GM18909 (cell line): ENCODE data around the gene NET1.
"Not testable (repeated sequence)": the region's sequence is repeated elsewhere in the genome, so short reads cannot be mapped to it uniquely, and the experiment has no call there.

ENCODE experiments used
- ATAC-seq: cut with Tn5 transposase; IDR thresholded peaks from one replicate; pipeline ENCODE4 v1.9.1; 2021; ENCODE audit warnings: mild to moderate bottlenecking; ENCODE audit not compliant: unreplicated experiment, poor library complexity

Gene NET1

DNA sequence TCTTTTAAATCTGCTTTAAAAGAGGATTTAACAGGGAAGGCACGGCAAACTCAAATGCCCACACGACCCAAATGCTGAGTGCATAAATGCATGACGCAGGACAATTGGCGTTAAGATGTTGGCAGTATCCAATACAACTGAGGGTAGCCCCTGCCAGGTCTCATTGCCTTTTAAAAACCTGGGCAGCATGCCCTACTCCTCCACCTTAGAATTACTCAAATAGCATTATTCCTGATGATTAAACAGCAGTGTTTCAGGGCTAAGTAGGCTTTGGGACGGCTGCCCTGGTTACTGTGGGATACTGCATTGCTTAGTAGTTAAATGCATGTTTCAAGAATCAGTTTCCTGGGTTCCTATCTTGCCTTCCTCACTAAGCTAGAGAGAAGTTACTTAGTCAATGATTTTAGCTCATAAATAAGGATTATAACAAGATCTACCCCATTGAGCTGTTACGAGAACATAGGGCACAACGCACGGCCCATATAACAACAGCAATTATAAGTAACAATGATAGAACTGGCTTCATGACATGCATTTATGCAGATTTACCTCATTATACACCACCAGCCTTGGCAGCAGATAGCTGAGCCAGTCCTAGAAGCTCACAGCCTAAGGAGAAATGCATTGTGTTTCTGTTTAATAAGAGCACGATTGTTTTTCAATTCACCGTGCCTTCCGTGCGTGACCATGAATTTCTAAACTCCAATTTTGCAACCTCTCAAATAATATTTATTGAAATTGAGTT, 15.6 kb upstream of the NET1 start:
- ATAC-seq = no peak

DNA sequence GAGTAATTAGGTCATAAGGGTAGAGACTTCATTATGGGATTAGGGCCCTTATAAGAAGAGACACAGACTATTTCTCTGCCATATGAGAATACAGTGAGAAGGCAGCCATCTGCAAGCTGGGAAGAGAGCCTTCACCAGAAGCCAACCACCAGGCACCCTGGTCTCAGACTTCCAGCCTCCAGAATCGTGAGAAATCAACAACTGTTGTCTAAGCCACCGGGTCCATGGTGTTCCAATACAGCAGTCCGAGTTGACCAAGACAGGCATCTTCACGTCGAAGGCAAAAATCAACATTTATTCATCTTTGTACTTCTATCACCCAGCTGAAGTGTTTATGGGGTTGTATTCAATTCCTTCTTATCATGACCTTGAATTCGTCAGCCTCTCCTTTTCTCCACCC, 13.0 kb upstream of the NET1 start:
- no peak for ATAC-seq

DNA sequence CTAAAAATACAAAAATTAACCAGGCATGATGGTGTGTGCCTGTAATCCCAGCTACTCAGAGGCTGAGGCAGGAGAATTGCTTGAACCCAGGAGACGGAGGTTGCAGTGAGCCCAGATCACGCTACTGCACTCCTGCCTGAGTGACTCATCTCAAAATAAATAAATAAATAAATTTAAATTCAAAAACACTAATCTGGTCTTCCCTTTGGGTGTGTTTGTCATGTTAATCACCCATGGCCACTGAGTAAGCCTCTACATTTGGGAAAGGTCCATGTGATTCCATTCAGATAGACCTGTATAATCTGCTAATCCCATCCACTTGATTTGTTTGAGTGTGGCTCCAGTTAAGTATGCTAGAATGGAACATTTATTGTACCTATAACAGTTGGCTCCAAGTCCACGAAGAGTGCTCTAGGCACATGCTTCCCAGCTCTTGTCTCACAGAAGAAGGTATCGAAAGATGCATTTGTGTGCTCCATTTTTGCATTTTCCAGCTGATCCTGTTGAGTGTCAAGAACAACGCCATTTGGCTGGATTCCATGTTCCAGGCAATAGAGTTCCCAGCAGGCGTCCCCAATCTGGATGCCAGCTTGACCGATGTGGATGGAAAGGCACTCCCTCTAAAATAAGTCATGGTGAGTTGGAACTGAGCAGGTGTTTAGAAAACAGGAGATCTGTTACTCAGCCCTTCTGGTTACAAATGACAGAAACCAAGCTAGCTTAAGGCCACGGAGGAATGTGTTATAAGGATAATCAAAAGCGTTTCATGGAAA, 11.7 kb upstream of the NET1 start:
- no peak for ATAC-seq

DNA sequence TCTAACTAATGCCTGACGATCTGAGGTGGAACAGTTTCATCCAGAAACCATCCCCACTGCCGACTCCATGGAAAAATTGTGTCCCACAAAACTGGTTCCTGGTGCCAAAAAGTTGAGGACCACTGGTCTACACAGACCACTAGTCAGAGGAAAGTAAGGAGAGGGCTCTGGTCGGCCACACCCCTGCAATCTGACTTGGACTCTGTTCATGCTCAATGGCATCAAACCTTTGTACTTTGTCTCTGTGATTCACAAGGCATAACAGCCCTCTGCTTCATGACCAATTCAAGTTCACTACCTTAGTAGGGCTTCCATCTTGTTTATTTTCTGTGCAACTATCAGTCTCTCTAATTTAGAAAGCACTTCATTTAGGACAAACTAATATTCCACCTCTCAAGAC, 9.6 kb upstream of the NET1 start:
- no peak for ATAC-seq

DNA sequence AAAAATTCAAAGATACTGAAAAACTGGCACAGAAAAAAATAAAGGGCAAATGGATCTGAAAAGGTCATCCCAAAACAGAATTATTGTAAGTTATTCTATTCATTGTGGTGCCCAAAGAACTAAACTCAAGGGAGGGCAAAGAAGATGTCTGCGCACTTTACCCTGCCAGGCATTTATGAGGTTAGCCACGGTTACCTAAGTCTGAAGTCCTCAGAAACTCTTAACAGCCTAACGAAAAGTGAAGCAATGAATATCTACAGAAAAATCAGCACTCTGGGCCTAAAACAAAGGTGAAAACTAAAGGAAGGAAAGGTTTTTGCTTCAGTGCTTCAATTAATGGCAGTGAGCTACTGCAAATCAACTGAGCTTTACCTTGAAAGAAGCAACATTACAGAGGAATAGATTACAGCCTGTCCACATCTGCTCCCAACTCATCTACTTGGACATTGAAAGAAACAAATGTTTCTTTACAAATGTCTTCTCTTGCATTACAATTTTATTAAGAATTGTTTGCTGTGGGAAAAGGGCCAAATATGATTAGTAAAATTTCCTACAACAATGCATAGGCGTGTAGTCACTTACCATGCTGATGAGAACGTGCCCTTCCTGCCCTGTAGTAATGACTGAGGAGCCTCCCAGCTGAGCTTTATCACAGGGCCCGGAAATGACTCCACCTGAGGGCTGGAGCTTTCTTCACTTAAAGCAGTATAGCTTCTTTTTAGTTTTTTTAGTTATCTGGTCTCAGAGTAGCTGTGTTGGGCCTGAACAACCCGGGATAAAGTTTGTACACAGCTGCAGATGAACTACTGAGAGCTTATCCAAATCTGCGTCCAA, 7.9 kb upstream of the NET1 start, which contains the start of gene TUBAL3:
Gene TUBAL3, minus strand, starts transcription at position 621 of the 834 bp plus-strand sequence. Its CDS starts 36 bp downstream, at position 585.
- ATAC-seq = no peak

DNA sequence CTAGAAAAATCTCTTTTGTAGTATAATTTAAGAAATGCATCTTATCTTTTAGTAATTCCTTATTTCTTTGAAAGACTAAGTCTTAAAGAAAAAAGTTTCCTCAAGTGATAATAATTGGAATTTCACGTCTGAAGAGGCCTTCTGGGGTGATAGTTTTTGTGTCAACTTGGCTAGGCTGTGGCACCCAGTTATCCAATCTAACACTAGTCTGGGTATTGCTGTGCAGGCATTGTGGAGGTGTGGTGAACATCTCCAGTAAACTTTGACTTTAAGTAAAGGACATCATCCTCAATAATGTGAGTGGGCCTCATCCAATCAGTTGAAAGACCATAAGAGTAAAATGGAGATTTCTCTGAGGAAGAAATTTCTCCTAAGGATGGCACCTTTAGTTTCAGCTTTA, 5.4 kb upstream of the NET1 start:
- no peak for ATAC-seq

DNA sequence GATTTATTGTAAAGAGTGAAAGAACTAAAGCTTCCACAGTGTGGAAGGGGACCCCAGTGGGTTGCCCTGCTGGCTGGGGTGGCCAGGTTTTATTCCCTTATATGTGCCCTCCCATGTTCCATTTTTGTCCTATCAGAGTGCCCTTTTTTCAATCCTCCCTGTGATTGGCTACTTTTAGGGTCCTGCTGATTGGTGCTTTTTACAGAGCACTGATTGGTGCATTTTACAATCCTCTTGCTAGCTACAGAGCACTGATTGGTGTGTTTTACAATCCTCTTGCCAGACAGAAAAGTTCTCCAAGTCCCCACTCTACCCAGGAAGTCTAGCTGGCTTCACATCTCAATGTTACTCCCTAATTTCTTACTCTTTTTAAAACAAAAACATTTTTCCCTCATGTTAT, 1.6 kb upstream of the NET1 start:
- ATAC-seq = not testable (repeated sequence)

DNA sequence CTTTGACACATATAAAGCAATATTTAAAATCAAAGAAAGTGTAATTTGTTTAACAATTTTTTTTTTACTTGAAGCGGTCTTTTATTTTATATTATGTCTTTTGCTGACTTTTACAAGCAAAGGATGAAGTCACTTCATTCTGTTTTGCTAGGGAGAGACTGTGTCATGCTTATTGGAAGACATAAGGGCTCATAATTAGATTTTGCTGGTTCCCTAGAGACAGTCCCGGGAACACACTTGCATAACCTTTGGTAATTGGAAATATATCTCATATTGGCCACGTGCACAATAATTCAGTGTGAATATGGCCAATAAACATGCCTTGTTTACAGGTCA, 448 bp upstream of the NET1 start:
- ATAC-seq = no peak

DNA sequence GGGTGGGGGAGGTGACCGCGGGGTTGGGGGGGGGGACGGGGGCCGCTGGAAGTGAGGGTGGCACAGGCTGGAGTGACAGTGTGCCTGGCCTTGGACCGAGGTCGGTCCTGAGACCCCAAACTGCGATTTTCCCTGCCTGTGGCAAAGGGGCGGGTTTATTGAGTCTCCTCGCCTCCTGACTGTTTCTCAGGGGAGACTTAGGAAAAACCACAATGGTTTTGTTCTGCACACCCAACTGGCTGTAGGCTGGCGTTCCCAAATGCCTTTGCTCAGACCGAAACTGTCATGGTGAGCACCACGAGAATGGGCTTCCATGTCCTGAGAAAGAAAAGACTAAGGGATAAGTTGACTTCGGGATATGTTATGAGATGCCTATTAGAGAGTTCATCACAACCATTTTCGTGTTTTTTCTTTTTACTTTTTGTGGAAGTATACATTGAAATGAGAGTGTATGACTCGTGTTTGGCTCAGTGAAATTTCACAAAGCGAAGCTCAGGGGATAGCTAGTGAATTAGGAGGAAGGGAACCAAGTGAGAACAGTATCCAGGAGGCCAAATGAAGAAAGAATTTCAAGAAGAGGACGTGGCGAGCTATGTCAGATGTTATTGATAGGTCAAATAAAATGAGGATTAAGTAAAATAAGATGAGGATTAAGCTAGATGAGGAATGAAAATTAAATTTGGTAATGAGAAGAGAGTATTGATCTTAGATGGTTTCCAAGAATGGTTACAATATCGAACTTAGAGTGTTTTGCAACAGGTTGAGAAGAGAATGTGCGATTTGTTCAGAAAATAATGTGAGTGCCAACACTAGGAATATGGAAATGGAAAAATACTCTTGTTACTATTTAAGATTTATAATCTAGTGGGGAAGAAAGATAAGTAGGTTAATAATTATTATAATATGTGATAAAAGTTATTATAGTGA, 918 bp downstream of the NET1 start:
- no peak for ATAC-seq

DNA sequence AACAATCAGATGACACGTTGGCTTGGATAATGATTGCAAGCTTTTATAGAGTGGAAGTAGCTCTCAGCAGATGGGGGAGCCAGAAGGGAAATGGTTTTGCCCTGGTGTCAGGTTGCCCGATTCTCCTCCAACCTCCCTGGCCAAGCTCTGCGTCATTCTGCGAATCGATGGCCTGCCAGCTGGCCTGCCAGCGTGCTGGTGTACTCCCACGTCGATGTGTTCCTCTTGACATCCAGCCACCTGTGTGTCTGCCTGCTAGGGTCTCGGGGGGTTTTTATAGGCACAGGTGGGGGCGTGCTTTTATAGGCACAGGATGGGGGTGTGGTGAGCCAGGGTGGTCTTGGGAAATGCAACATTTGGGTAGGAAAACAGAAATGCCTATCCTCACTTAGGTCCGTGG, 4.6 kb downstream of the NET1 start:
- no peak for ATAC-seq

DNA sequence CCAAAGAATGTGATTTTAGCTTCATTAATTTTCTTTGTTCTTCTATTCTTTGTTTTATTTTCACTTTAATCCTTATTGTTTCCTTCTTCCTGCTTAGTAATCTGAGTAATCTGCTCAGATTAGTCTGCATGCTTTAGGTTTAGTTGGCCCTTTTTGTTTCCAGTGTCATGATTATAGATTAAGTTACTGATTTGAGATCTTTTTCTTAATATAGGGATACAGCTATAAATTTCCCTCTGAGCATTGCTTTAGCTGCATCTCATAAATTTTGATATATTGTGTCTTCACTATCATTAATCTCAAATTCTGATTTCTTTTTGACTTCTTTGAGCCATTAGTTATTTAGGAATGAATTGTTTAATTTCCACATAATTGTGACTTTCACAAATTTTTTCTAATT, 6.2 kb downstream of the NET1 start:
- no peak for ATAC-seq

DNA sequence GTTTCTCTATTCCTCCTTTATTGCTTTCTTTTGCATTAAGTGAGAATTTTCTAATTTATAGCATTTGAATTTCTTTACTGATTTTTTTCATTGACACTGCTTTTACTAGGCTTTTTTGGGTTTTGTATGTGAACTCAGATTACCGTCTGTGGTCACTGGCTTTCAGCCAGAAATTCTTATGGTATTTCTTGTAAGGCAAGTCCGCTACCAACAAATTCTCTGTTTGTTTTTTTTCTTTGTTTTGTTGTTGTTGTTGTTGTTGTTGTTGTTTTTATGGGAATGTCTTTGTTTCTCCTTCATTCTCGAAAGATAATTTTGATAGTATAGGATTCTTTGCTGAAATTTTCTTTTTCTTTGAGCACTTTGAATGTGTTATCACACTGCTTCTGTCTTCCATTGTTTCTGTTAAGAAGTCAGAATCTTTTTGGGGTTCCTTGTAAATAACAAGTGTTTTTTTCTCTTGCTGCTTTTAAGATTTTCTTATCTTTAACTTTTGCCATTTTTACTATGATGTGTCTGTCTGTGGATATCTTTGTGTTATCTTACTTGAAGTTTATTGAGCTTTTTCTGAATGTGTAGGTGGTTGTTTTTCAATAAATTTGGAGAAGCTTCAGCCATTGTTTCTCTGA, 7.2 kb downstream of the NET1 start:
- ATAC-seq = no peak

DNA sequence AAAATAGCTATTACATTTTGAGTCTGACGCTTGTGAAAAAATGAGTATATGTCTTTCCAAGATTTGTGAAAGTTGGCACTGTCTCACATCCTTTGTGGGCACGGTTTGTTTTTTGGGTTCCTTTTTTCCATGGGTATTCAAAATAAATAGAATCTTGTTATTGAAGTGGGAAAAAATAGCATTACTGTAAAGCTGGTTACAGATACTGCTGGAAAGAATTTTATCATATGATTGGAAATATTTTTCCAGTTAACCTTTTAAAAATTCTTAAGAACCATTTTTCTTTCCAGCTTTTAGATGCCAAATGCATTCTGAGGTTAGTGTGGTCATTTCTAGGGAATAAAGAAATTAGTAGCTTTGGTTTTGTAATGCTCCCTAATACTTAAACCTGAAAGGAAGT, 11.4 kb downstream of the NET1 start:
- ATAC-seq = no peak

DNA sequence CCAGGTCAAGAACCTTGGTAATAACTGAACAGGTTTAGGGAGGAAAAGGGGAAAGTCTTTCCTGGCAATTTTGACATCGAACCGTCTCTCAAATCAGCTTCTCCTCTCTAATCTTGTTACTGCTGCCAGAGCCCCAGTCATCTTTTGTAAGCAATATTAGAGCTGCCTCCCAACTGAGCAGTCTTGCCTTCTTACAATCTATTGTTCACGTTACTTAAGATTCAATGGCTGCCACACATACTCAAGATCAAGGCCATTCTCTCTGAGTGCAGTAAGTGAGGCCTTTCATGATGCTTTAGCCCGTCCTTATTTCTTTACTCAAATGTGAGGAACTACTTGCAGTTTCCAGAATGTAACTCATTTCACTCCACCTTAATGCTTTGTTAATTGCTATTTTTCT, 12.4 kb downstream of the NET1 start:
- ATAC-seq = no peak

DNA sequence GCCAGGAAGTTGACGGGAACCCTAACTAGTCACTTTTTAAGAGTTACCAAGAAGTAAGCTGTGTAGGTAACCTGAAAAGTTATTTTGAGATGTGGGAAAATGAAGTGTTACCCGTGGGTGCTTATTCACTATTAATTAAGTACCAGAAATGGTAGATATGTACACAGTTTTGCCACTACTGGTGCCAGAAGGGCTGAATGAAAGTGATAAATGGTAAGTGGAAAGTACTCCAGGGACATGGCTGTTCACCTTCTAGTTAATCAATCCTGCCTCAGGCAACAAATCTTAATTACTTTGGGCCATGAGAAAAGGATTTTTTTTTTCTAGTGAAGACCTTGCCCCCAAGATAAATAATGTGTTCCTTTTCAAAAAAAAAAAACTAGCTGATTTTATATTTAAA, 15.8 kb downstream of the NET1 start:
- no peak for ATAC-seq

DNA sequence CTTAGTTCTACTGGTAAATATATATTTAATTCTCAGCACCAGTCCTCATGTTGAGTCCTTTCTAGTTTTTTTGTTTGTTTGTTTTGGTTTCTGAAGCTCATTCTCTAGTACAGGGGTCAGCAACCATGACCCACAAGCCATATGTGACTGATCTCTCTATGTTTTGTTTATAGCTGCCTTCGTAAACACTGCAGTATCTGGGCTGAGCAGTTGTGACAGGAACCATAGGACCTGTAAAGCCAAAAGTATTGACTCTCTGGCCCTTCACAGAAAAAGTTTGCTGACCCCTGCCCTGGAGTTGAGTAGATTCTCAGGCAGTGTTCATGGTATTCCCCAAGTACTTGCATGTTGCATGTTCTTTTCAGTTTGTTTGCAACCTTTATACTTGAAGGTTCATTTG, 20.8 kb downstream of the NET1 start:
- ATAC-seq = no peak

DNA sequence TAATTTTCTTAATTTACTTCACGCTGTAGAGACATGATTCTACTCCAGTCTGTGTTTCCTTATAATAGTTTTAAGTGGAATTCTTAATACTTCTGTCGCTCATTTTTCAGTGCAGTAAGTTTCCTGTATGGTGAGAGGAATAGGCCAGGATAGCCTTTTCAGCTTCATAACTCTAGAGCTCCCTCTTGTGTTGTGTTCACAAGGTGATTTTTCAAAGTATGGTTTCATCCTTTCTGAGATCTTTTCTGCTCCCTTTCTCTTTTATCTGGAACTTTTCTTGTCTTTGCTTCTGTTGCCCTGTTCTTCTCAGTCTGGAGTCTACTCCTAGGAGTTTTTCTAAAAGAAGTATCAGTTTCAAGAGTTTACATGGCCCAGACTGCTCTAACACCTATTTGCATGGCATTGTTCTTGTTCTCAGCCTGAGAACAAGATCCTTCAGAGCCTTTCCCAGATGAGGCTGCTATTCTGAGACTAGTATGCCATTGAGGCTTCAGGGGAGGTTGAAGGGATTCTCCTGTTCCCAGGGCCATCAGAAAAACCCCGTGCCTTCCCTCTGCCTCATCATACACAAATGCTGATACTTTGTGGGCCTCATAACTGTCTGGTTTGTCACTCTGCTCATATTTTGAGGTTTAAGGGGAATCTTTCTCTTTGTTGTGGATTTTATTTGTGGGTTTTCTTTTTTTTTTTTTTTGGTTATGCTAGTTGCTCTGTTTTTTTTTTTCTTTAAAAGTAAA, 21.8 kb downstream of the NET1 start:
- ATAC-seq = no peak

DNA sequence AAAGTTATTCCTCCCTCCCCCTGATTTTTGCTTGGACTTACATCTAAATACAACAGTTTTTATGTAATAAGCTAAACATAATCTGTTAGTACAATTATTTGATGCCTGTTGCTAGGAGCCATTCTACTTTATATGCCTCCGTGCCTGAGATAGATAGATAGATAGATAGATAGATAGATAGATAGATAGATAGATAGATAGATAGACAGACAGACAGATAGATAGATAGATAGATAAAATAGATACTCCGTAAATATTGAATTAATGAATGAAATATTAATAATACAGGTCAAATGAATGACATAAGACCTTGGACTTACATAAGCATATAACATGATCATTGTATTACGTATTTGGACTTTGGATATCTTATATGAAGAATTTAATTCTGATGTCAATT, 23.0 kb downstream of the NET1 start:
- ATAC-seq = no peak

DNA sequence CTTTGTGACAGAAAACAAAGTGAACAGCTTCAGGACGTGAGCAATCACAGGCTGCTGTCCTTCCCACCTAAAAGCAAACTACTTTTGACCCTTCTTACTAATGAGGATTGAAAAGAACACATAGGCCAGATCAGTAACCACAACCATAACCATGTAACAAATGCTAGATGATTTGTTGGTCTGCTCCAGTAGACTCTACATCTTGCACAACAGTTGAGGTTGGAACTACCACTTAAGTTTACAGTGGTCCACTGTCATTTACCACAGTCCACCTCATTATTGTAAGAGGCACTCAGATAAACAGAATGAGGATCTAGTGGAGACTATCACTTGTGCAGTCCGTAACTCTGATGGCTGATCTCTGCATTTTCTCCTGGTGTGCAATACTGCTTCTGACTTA, 27.8 kb downstream of the NET1 start:
- no peak for ATAC-seq
